A673 (cell line): ENCODE data around the gene ZNF549.
"Not testable (repeated sequence)": the region's sequence is repeated elsewhere in the genome, so short reads cannot be mapped to it uniquely, and the experiment has no call there.

Experiments used
- EZH2 ChIP-seq: fragments of 200-600 bp; sonication (generic); IDR thresholded peaks from 2 replicates; pipeline ENCODE4 v1.6.1; 2017; ENCODE audit warnings: borderline replicate concordance, low read depth, mild to moderate bottlenecking, mixed read lengths, antibody characterized with exemption, low read length; ENCODE audit not compliant: poor library complexity, severe bottlenecking
- TF ChIP-seq, protein P1 (sequence below): fragments of 300-800, 200-600 bp; sonication (generic); conservative IDR thresholded peaks from 2 replicates; pipeline ENCODE4 v1.5.1; 2017; ENCODE audit warnings: low read depth, mild to moderate bottlenecking, antibody characterized with exemption, low read length, moderate library complexity, mixed read lengths

DNA sequence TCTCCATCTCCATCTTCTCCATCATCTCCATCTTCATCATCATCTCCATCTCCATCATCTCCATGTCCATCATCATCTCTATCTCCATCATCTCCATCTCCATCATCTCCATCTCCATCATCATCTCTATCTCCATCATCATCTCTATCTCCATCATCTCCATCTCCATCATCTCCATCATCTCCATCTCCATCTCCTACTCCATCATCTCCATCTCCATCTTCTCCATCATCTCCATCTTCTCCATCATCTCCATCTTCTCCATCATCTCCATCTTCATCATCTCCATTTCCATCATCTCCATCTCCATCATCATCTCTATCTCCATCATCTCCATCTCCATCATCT is 27.9 kb upstream of the ZNF549 start:
- TF ChIP-seq, protein P1, sequence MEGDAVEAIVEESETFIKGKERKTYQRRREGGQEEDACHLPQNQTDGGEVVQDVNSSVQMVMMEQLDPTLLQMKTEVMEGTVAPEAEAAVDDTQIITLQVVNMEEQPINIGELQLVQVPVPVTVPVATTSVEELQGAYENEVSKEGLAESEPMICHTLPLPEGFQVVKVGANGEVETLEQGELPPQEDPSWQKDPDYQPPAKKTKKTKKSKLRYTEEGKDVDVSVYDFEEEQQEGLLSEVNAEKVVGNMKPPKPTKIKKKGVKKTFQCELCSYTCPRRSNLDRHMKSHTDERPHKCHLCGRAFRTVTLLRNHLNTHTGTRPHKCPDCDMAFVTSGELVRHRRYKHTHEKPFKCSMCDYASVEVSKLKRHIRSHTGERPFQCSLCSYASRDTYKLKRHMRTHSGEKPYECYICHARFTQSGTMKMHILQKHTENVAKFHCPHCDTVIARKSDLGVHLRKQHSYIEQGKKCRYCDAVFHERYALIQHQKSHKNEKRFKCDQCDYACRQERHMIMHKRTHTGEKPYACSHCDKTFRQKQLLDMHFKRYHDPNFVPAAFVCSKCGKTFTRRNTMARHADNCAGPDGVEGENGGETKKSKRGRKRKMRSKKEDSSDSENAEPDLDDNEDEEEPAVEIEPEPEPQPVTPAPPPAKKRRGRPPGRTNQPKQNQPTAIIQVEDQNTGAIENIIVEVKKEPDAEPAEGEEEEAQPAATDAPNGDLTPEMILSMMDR: not testable (repeated sequence)
- TF ChIP-seq EZH2: not testable (repeated sequence)
